Ishikawa (cell line): ENCODE measurements around the gene CD4.

ENCODE experiments used
- CEBPB ChIP-seq: IDR thresholded peaks from 2 replicates; pipeline ENCODE4 v1.6.1; 2012
- CREB1 ChIP-seq: IDR thresholded peaks from 2 replicates; pipeline ENCODE4 v1.6.1; 2012; ENCODE audit warnings: low read depth
- EGR1 ChIP-seq: IDR thresholded peaks from 2 replicates; pipeline ENCODE4 v1.6.1; 2012
- EP300 ChIP-seq: IDR thresholded peaks from 2 replicates; pipeline ENCODE4 v1.6.1; 2012; ENCODE audit warnings: borderline replicate concordance
- FOXM1 ChIP-seq: IDR thresholded peaks from 2 replicates; pipeline ENCODE4 v1.6.1; 2012; ENCODE audit warnings: low read depth, borderline replicate concordance
- NFIC ChIP-seq: IDR thresholded peaks from 2 replicates; pipeline ENCODE4 v1.6.1; 2012
- RAD21 ChIP-seq: IDR thresholded peaks from 2 replicates; pipeline ENCODE4 v1.6.1; 2012; ENCODE audit warnings: low read depth
- REST ChIP-seq: IDR thresholded peaks from 2 replicates; pipeline ENCODE4 v1.6.1; 2012; ENCODE audit warnings: low read depth, mild to moderate bottlenecking
- TAF1 ChIP-seq: IDR thresholded peaks from 2 replicates; pipeline ENCODE4 v1.6.1; 2012; ENCODE audit warnings: low read depth, mild to moderate bottlenecking
- TCF12 ChIP-seq: IDR thresholded peaks from 2 replicates; pipeline ENCODE4 v1.6.1; 2012; ENCODE audit warnings: low read depth
- TEAD4 ChIP-seq: IDR thresholded peaks from 2 replicates; pipeline ENCODE4 v1.6.1; 2012
- USF1 ChIP-seq: IDR thresholded peaks from 2 replicates; pipeline ENCODE4 v1.6.1; 2012
- YY1 ChIP-seq: IDR thresholded peaks from 2 replicates; pipeline ENCODE4 v1.6.1; 2012; ENCODE audit warnings: low read depth
- ZBTB7A ChIP-seq: IDR thresholded peaks from 2 replicates; pipeline ENCODE4 v1.6.1; 2012; ENCODE audit warnings: low read depth
- TF ChIP-seq, protein P1 (sequence below): IDR thresholded peaks from 2 replicates; pipeline ENCODE4 v1.6.1; 2012

Gene CD4

DNA sequence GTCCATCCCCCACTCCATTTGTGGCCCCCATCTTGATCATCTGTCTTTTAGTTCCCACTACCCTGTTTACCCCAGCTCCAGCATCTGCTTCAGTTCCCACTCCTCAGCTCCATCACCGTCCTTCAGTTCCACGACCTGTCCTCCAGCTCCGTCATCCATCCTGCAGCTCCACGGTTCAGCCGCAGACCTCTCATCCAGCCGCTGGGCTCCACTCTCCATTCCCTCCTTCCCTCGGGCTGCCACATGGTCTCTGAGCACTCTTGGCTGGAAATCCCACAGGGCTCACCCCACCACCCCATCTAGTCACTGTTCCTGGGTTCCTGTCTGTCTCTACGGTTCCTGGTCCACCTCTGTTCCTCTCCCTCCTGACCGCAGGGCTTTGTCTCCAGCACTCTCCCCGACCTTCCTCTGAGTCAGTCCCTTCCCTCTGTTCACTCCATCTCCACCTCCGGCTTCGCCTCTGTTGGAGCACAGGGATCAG, 35.6 kb downstream of the CD4 start:
- no peak for TF ChIP-seq TAF1
- no peak for TF ChIP-seq TEAD4
- TF ChIP-seq FOXM1, result no peak
- TF ChIP-seq USF1, result no peak
- no peak for TF ChIP-seq CEBPB
- TF ChIP-seq, protein P1, sequence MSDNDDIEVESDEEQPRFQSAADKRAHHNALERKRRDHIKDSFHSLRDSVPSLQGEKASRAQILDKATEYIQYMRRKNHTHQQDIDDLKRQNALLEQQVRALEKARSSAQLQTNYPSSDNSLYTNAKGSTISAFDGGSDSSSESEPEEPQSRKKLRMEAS, result no peak
- TF ChIP-seq EGR1, result no peak
- TF ChIP-seq NFIC, result no peak
- no peak for TF ChIP-seq RAD21
- TF ChIP-seq REST, result no peak
- no peak for TF ChIP-seq CREB1
- TF ChIP-seq EP300, result no peak
- no peak for TF ChIP-seq YY1

- TF ChIP-seq RAD21 (peak; percentile 99), TEAD4 (peak; percentile 79), ZBTB7A (no peak)
Measured at GRCh38 chr12:6825398-6826124, 36.2 kb downstream of the CD4 start.

DNA sequence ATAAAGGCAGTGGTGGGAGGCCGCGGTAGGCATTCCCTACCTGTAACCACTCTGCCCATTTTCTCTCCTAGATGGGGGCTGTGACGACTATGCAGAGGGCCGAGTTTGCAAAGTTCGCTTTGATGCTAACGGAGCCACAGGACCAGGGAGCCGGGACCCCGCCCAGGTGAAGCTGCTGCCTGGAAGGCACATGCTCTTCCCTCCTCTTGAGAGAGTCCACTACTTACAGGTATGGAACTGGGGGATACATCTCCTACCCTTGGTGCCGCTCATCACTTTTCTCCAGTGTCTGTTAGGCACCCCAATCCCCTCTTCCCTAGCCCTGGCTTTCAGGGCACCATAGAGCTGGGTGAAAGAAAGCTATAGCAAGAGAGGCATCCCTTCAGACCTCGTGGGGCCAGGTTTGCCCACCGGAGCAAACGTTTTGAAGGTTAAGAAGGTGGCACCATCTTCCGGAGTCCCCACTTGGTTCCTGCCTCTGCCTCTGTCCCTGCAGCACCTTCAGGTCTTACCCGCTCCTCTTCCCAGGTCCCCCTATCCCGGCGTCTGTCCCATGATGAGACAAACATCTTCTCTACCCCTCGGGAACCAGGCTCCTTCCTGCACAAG, 36.9 kb downstream of the CD4 start:
- no peak for TF ChIP-seq NFIC
- TF ChIP-seq YY1, result no peak
- TF ChIP-seq EP300, result no peak
- TF ChIP-seq REST, result no peak
- no peak for TF ChIP-seq CEBPB
- TF ChIP-seq CREB1, result no peak
- TF ChIP-seq TAF1, result no peak
- no peak for TF ChIP-seq TEAD4
- no peak for TF ChIP-seq FOXM1
- TF ChIP-seq, protein P1, result no peak
- TF ChIP-seq USF1, result no peak
- TF ChIP-seq TCF12, result no peak
- no peak for TF ChIP-seq ZBTB7A
- no peak for TF ChIP-seq RAD21
- TF ChIP-seq EGR1, result no peak

DNA sequence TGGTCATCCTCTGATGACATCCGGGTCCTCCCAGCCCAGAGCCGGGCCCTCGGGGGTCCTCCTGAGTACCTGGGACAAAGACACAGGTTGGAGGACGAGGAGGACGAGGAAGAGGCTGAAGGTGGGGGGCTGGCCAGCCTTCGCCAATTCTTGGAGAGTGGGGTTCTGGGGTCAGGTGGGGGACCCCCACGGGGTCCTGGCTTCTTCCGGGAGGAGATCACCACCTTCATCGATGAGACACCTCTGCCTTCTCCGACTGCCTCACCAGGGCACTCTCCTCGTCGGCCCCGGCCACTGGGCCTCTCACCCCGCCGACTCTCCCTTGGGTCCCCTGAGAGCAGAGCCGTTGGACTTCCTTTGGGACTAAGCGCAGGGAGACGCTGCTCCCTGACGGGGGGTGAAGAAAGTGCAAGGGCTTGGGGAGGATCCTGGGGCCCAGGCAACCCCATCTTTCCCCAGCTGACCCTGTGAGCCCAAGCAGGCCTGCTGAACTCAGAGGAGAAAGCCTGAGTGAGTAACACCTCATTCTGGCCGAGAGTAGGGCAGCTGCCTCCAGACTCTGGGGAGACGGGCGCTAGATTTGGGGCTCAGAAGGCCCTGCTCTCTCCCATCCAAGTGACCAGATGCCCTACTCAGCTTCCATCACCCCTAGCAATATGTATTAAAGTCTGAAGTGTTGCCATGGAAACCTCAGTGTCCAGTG, 37.6 kb downstream of the CD4 start:
- TF ChIP-seq NFIC, result no peak
- no peak for TF ChIP-seq RAD21
- TF ChIP-seq TEAD4, result no peak
- TF ChIP-seq YY1, result no peak

GRCh38 chr12:6827437-6827911, 38.1 kb downstream of the CD4 start:
- 0 out of 2 replicates have a peak, but pooled peaks have one; percentile 11 for TF ChIP-seq ZBTB7A
- no peak; the same call in 1 of the 2 replicates for TF ChIP-seq TAF1
- TF ChIP-seq NFIC, result no peak
- TF ChIP-seq EP300, result no peak
- no peak for TF ChIP-seq CREB1
- 0 out of 2 replicates have a peak, but pooled peaks have one; percentile 47 for TF ChIP-seq EGR1
- no peak for TF ChIP-seq RAD21
- TF ChIP-seq REST, result no peak
- peak; percentile 83 for TF ChIP-seq USF1
- TF ChIP-seq, protein P1, result 0 out of 2 replicates have a peak, but pooled peaks have one; percentile 39
- TF ChIP-seq YY1, result no peak
- no peak for TF ChIP-seq TCF12
- no peak for TF ChIP-seq TEAD4
- TF ChIP-seq FOXM1, result no peak
- no peak for TF ChIP-seq CEBPB
